OCI-LY7 (cell line): Measurements from ENCODE around the gene CLTB.

Source experiments
- CTCF ChIP-seq: fragments of 200-600 bp; sonication (generic); conservative IDR thresholded peaks from 2 replicates; pipeline ENCODE4 v1.5.1; 2014; ENCODE audit warnings: mild to moderate bottlenecking, antibody characterized with exemption, low read length, moderate library complexity, mixed read lengths
- EZH2phosphoT487 ChIP-seq: fragments of 200-600 bp; sonication (generic); IDR thresholded peaks from 2 replicates; pipeline ENCODE4 v1.6.1; 2018; ENCODE audit warnings: low read depth, borderline replicate concordance, mild to moderate bottlenecking, mixed run types, antibody characterized with exemption, low read length, moderate library complexity, mixed read lengths

GRCh38 chr5:176425791-176426190, 9.5 kb upstream of the CLTB start:
- TF ChIP-seq CTCF (no peak), EZH2phosphoT487 (no peak)
